Retinal pigment epithelial cell (primary cell): ENCODE measurements around the gene MLPH.

Experiments used
- DNase-seq: peaks from one replicate; pipeline ENCODE4 v3.0.0-alpha.2; 2010; ENCODE audit warnings: low read depth
- H3K4me3 ChIP-seq: 2 replicates; pipeline ENCODE4 v1.5.1; 2011; ENCODE audit warnings: mild to moderate bottlenecking, low read length, control low read depth, moderate library complexity
- CTCF ChIP-seq: conservative IDR thresholded peaks from 2 replicates; pipeline ENCODE4 v1.5.1; 2011; ENCODE audit warnings: low read depth, low read length, control low read depth, inconsistent platforms

MLPH gene

GRCh38 chr2:237480556-237480955, 6.5 kb upstream of the MLPH start:
- H3K4me3 ChIP-seq = no peak overlapping the region
- no peak for DNase-seq
- no peak for TF ChIP-seq CTCF

GRCh38 chr2:237480988-237481525, 6.0 kb upstream of the MLPH start:
- no peak overlapping the region for H3K4me3 ChIP-seq
- no peak for TF ChIP-seq CTCF
- no peak for DNase-seq

- DNase-seq = peak; percentile 97
- H3K4me3 ChIP-seq = no peak overlapping the region
- TF ChIP-seq CTCF = no peak
These were observed 4.6 kb upstream of the MLPH start for GRCh38 chr2:237482485-237482884.

- no peak overlapping the region for H3K4me3 ChIP-seq
- peak; percentile 82 for DNase-seq
- TF ChIP-seq CTCF = peak; percentile 24
These were observed 3.9 kb upstream of the MLPH start for GRCh38 chr2:237483018-237483731.

- H3K4me3 ChIP-seq = no peak overlapping the region
- TF ChIP-seq CTCF = no peak
- DNase-seq = no peak
These were observed 1.7 kb upstream of the MLPH start for GRCh38 chr2:237485304-237485703.

- peak overlapping the region; percentile 79 for H3K4me3 ChIP-seq
- no peak for TF ChIP-seq CTCF
- no peak for DNase-seq
These were observed 1.2 kb upstream of the MLPH start for GRCh38 chr2:237485844-237486243.

GRCh38 chr2:237486334-237486818, 675 bp upstream of the MLPH start:
- no peak for DNase-seq
- no peak for TF ChIP-seq CTCF
- H3K4me3 ChIP-seq = peak overlapping the region; percentile 79
